ENCODE results near the gene ROBO1.

GRCh38 chr3:79765911-79766310 lies 1.9 kb downstream of the ROBO1 start:
- TF ChIP-seq POLR2A (IDR thresholded peaks at IDR 0.05; ENCODE audit: low read length) (no peak), GATA1 (IDR thresholded peaks at IDR 0.05; ENCODE audit: low read depth, low read length) (no peak)
